Esophagus squamous epithelium (tissue), 4 donors: Measurements from ENCODE around the gene SEM1.

Experiments
- CTCF ChIP-seq, 6 experiments: fragments of 450-650 bp in 4 of 6; fragments of 200-600 bp in 2 of 6; sonication (generic) in 2 of 6; IDR thresholded peaks; one replicate each; pipeline ENCODE4 v1.5.1; 2016 to 2019; ENCODE audit warnings: antibody characterized with exemption in 6 of 6, mild to moderate bottlenecking in 4 of 6, moderate library complexity in 4 of 6
- POLR2A ChIP-seq, 4 donors: fragments of 450-650 bp; IDR thresholded peaks; one replicate each; pipeline ENCODE4 v1.6.1; 2017; ENCODE audit warnings: antibody characterized with exemption in 4 of 4, mild to moderate bottlenecking in 4 of 4, moderate library complexity in 3 of 4

- no peak for TF ChIP-seq POLR2A (IDR thresholded peaks at IDR 0.05)
- TF ChIP-seq CTCF (IDR thresholded peaks at IDR 0.05), result no peak
Observed at GRCh38 chr7:96738705-96739104, 29.1 kb upstream of the SEM1 start.
